ENCODE data around the gene GANAB. TPM values are rescaled to one million over a fixed set of nuclear protein-coding genes. Genes with fewer than 3 reads are reported as not detected.
A peak's percentile ranks its signal among the peaks of the same experiment; 100 is the strongest.

Gene GANAB
- total and polyA plus RNA-seq, 2 of the 13 experiments (the other 11 are each of a cell fraction or from before 2014, with no cell fraction given) = 99.5 to 234 TPM

DNA sequence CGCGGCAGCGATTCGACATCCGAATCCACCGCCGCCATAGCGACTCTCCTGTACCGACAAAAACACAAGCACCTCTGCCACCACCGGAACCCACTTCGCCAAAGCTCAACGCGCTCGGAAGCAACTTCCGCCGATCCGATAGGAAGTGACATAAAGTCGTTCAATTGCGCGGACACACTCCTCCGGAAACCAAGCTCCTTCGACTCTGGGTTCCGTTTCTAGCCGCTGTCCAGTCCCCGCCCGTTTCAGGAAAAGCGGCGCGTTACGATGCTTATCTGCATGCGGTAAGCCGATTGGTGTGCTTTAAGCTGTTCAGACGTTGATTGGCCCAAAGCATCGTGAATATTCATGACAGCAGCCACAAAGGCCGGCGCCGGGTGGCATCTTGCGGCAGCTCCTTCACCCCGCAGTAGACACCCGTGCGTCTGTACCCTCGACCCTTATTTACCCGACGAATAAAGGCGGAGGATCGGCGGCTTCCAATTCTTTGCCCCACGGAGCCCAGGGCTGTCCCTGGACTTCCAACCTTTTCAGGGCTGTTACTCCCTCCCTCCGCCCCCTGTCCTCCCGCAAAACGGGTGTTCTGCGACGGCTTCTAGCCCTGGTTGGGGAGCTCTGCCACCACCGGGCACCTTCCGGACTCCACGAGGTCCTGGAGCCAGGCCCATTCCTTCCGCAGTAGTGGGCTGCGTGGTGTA, 54.8 kb downstream of the GANAB start, which contains the start of gene TUT1 (continued):
- TF ChIP-seq, protein P1, sequence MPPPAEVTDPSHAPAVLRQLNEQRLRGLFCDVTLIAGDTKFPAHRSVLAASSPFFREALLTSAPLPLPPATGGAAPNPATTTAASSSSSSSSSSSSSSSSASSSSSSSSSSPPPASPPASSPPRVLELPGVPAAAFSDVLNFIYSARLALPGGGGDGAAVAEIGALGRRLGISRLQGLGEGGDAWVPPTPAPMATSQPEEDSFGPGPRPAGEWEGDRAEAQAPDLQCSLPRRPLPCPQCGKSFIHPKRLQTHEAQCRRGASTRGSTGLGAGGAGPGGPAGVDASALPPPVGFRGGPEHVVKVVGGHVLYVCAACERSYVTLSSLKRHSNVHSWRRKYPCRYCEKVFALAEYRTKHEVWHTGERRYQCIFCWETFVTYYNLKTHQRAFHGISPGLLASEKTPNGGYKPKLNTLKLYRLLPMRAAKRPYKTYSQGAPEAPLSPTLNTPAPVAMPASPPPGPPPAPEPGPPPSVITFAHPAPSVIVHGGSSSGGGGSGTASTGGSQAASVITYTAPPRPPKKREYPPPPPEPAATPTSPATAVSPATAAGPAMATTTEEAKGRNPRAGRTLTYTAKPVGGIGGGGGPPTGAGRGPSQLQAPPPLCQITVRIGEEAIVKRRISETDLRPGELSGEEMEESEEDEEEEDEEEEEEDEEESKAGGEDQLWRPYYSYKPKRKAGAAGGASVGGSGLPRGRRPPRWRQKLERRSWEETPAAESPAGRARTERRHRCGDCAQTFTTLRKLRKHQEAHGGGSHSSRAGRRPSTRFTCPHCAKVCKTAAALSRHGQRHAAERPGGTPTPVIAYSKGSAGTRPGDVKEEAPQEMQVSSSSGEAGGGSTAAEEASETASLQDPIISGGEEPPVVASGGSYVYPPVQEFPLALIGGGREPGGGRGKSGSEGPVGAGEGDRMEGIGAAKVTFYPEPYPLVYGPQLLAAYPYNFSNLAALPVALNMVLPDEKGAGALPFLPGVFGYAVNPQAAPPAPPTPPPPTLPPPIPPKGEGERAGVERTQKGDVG (CRISPR knock-in tag; IDR thresholded peaks at IDR 0.05; ENCODE audit: borderline replicate concordance) = no peak
- TF ChIP-seq ZNF326 (CRISPR knock-in tag; IDR thresholded peaks at IDR 0.05; ENCODE audit: borderline replicate concordance) (no peak), ZNF331 (CRISPR knock-in tag; IDR thresholded peaks at IDR 0.05) (peak; percentile 90), MED1 (CRISPR knock-in tag; IDR thresholded peaks at IDR 0.05) (peak; percentile 87), ZSCAN22 (CRISPR knock-in tag; IDR thresholded peaks at IDR 0.05) (no peak), TFDP2 (CRISPR knock-in tag; IDR thresholded peaks at IDR 0.05) (peak; percentile 92), ZFP41 (CRISPR knock-in tag; IDR thresholded peaks at IDR 0.05; ENCODE audit: borderline replicate concordance) (no peak), IKZF5 (CRISPR knock-in tag; IDR thresholded peaks at IDR 0.05) (peak; percentile 90), ZNF451 (CRISPR knock-in tag; IDR thresholded peaks at IDR 0.05) (0 out of 2 replicates have a peak, but pooled peaks have one; percentile 44), THYN1 (CRISPR knock-in tag; IDR thresholded peaks at IDR 0.05; ENCODE audit: borderline replicate concordance, low read depth) (no peak)
- TF ChIP-seq, protein P2, sequence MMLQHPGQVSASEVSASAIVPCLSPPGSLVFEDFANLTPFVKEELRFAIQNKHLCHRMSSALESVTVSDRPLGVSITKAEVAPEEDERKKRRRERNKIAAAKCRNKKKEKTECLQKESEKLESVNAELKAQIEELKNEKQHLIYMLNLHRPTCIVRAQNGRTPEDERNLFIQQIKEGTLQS (CRISPR knock-in tag; IDR thresholded peaks at IDR 0.05) = peak; percentile 38; the same call in 1 of the 2 replicates
- TF ChIP-seq, protein P3, sequence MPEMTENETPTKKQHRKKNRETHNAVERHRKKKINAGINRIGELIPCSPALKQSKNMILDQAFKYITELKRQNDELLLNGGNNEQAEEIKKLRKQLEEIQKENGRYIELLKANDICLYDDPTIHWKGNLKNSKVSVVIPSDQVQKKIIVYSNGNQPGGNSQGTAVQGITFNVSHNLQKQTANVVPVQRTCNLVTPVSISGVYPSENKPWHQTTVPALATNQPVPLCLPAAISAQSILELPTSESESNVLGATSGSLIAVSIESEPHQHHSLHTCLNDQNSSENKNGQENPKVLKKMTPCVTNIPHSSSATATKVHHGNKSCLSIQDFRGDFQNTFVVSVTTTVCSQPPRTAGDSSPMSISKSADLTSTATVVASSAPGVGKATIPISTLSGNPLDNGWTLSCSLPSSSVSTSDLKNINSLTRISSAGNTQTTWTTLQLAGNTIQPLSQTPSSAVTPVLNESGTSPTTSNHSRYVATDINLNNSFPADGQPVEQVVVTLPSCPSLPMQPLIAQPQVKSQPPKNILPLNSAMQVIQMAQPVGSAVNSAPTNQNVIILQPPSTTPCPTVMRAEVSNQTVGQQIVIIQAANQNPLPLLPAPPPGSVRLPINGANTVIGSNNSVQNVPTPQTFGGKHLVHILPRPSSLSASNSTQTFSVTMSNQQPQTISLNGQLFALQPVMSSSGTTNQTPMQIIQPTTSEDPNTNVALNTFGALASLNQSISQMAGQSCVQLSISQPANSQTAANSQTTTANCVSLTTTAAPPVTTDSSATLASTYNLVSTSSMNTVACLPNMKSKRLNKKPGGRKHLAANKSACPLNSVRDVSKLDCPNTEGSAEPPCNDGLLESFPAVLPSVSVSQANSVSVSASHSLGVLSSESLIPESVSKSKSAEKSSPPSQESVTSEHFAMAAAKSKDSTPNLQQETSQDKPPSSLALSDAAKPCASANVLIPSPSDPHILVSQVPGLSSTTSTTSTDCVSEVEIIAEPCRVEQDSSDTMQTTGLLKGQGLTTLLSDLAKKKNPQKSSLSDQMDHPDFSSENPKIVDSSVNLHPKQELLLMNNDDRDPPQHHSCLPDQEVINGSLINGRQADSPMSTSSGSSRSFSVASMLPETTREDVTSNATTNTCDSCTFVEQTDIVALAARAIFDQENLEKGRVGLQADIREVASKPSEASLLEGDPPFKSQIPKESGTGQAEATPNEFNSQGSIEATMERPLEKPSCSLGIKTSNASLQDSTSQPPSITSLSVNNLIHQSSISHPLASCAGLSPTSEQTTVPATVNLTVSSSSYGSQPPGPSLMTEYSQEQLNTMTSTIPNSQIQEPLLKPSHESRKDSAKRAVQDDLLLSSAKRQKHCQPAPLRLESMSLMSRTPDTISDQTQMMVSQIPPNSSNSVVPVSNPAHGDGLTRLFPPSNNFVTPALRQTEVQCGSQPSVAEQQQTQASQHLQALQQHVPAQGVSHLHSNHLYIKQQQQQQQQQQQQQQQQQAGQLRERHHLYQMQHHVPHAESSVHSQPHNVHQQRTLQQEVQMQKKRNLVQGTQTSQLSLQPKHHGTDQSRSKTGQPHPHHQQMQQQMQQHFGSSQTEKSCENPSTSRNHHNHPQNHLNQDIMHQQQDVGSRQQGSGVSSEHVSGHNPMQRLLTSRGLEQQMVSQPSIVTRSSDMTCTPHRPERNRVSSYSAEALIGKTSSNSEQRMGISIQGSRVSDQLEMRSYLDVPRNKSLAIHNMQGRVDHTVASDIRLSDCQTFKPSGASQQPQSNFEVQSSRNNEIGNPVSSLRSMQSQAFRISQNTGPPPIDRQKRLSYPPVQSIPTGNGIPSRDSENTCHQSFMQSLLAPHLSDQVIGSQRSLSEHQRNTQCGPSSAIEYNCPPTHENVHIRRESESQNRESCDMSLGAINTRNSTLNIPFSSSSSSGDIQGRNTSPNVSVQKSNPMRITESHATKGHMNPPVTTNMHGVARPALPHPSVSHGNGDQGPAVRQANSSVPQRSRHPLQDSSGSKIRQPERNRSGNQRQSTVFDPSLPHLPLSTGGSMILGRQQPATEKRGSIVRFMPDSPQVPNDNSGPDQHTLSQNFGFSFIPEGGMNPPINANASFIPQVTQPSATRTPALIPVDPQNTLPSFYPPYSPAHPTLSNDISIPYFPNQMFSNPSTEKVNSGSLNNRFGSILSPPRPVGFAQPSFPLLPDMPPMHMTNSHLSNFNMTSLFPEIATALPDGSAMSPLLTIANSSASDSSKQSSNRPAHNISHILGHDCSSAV (CRISPR knock-in tag; IDR thresholded peaks at IDR 0.05; ENCODE audit: borderline replicate concordance) = no peak
- TF ChIP-seq, protein P4, sequence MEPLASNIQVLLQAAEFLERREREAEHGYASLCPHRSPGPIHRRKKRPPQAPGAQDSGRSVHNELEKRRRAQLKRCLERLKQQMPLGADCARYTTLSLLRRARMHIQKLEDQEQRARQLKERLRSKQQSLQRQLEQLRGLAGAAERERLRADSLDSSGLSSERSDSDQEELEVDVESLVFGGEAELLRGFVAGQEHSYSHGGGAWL (CRISPR knock-in tag; IDR thresholded peaks at IDR 0.05) = peak; percentile 76; the same call in 1 of the 2 replicates
